ENCODE data around the gene DMWD. TPM values are rescaled to one million over a fixed set of nuclear protein-coding genes. Genes with fewer than 3 reads are reported as not detected.

DMWD gene
- polyA plus RNA-seq (2013) = 26.0 and 26.5 TPM in 2 replicates

- no peaks in the 10 kb centered on the region for H3K27me3 ChIP-seq (ENCODE audit: insufficient read depth, low read length)
- H4K91ac ChIP-seq (ENCODE audit: low read depth, low read length) = peak within 1 kb of the TSS; percentile 87
- H3K4me2 ChIP-seq (ENCODE audit: low read length) = peak within 1 kb of the TSS; percentile 99
- H4K12ac ChIP-seq (ENCODE audit: low read depth, low read length) = peak within 1 kb of the TSS; percentile 94
- no peak within 1 kb of the TSS for H2AK5ac ChIP-seq (ENCODE audit: low read length)
- H3K4me1 ChIP-seq (ENCODE audit: control insufficient read depth in 1 of 2, insufficient read depth in 2 of 2, low read length in 2 of 2) = peaks cover 3 to 11% of the 10 kb centered on the region in 2 experiments
- DNase-seq = peak; percentile 100
- H3K79me1 ChIP-seq (ENCODE audit: low read length) = peaks cover 7% of the 10 kb centered on the region
- H3K79me2 ChIP-seq (ENCODE audit: control insufficient read depth, insufficient read depth, low read length, poor library complexity) = peaks cover 9% of the 10 kb centered on the region
- H2AFZ ChIP-seq (ENCODE audit: insufficient read depth, low read length, poor library complexity) = peak within 1 kb of the TSS; percentile 81
- peak within 1 kb of the TSS; percentile 96 for H3K14ac ChIP-seq (ENCODE audit: low read length)
- no peaks in the 10 kb centered on the region for H3K9me3 ChIP-seq (ENCODE audit: insufficient read depth, low read depth, low read length)
- H3K23ac ChIP-seq (ENCODE audit: low read length) = peak within 1 kb of the TSS; percentile 30
- peak within 1 kb of the TSS; percentile 92 for H4K8ac ChIP-seq (ENCODE audit: low read depth, low read length)
- peak within 1 kb of the TSS; percentile 87 for H2BK120ac ChIP-seq (ENCODE audit: insufficient read depth, low read length, poor library complexity)
- peaks cover 21 to 23% of the 10 kb centered on the region in 2 experiments for H3K36me3 ChIP-seq (ENCODE audit: control insufficient read depth in 1 of 2, insufficient read depth in 2 of 2, low read length in 2 of 2)
- no peak within 1 kb of the TSS for H2BK12ac ChIP-seq (ENCODE audit: low read length)
- peak within 1 kb of the TSS; percentile 95 for H3K9ac ChIP-seq (ENCODE audit: low read length)
- peak within 1 kb of the TSS; percentile 50 for H3K27ac ChIP-seq (ENCODE audit: low read depth, low read length)
- peak within 1 kb of the TSS; percentile 85 for H2BK5ac ChIP-seq (ENCODE audit: low read depth, low read length, poor library complexity)
- H3K4me3 ChIP-seq (ENCODE audit: low read depth, low read length) = peak within 1 kb of the TSS; percentile 93
- no CpG with 5 or more reads among the region's 86 CpGs for WGBS (ENCODE audit: extremely low coverage, insufficient coverage, insufficient read length)
- H3K4ac ChIP-seq (ENCODE audit: low read depth, low read length) = peak within 1 kb of the TSS; percentile 96
- H3K18ac ChIP-seq (ENCODE audit: low read length) = peak within 1 kb of the TSS; percentile 87
Measured at GRCh38 chr19:45792470-45793177, at the start of gene DMWD. Gene DMWD (minus strand): TSS chr19:45792845. CDS start chr19:45792756, 89 bp downstream.

- H3K4ac ChIP-seq (ENCODE audit: low read depth, low read length) = no peak overlapping the region
- H2BK5ac ChIP-seq (ENCODE audit: low read depth, low read length, poor library complexity) = no peak overlapping the region
- no peak overlapping the region for H2BK120ac ChIP-seq (ENCODE audit: insufficient read depth, low read length, poor library complexity)
Measured at GRCh38 chr19:45842198-45842597, 49.6 kb upstream of the DMWD start.

GRCh38 chr19:45834970-45835369, 42.3 kb upstream of the DMWD start:
- Histone ChIP-seq H3K4me3 (ENCODE audit: low read depth, low read length) (no peak overlapping the region), H3K9ac (ENCODE audit: low read length) (no peak overlapping the region), H3K36me3 (ENCODE audit: control insufficient read depth in 1 of 2, insufficient read depth in 2 of 2, low read length in 2 of 2) (peaks cover 57 to 68% of the 10 kb centered on the region in 2 experiments), H2BK120ac (ENCODE audit: insufficient read depth, low read length, poor library complexity) (no peak overlapping the region), H3K18ac (ENCODE audit: low read length) (no peak overlapping the region), H2BK12ac (ENCODE audit: low read length) (no peak overlapping the region), H3K79me2 (ENCODE audit: control insufficient read depth, insufficient read depth, low read length, poor library complexity) (no peaks in the 10 kb centered on the region), H2AFZ (ENCODE audit: insufficient read depth, low read length, poor library complexity) (no peak overlapping the region), H4K91ac (ENCODE audit: low read depth, low read length) (no peak overlapping the region), H3K79me1 (ENCODE audit: low read length) (no peaks in the 10 kb centered on the region), H3K27me3 (ENCODE audit: insufficient read depth, low read length) (no peaks in the 10 kb centered on the region), H3K4me1 (ENCODE audit: control insufficient read depth in 1 of 2, insufficient read depth in 2 of 2, low read length in 2 of 2) (no peaks in the 10 kb centered on the region), H3K9me3 (ENCODE audit: insufficient read depth, low read depth, low read length) (peaks cover 7% of the 10 kb centered on the region), H2BK5ac (ENCODE audit: low read depth, low read length, poor library complexity) (no peak overlapping the region), H3K14ac (ENCODE audit: low read length) (no peak overlapping the region), H4K12ac (ENCODE audit: low read depth, low read length) (no peak overlapping the region), H3K4me2 (ENCODE audit: low read length) (no peak overlapping the region), H3K27ac (ENCODE audit: low read depth, low read length) (no peak overlapping the region), H2AK5ac (ENCODE audit: low read length) (no peak overlapping the region), H3K4ac (ENCODE audit: low read depth, low read length) (no peak overlapping the region), H3K23ac (ENCODE audit: low read length) (no peak overlapping the region), H4K8ac (ENCODE audit: low read depth, low read length) (no peak overlapping the region)
- WGBS (ENCODE audit: extremely low coverage, insufficient coverage, insufficient read length) = no CpG with 5 or more reads among the region's 7 CpGs
- no peak for DNase-seq

More at GRCh38 chr19:45842198-45842597, 49.6 kb upstream of the DMWD start:
- Histone ChIP-seq H3K9ac (ENCODE audit: low read length) (no peak overlapping the region), H3K4me3 (ENCODE audit: low read depth, low read length) (no peak overlapping the region), H4K12ac (ENCODE audit: low read depth, low read length) (no peak overlapping the region), H3K9me3 (ENCODE audit: insufficient read depth, low read depth, low read length) (peaks cover 7% of the 10 kb centered on the region), H3K4me2 (ENCODE audit: low read length) (no peak overlapping the region), H4K91ac (ENCODE audit: low read depth, low read length) (no peak overlapping the region), H2BK12ac (ENCODE audit: low read length) (no peak overlapping the region), H3K79me1 (ENCODE audit: low read length) (no peaks in the 10 kb centered on the region), H3K36me3 (ENCODE audit: control insufficient read depth in 1 of 2, insufficient read depth in 2 of 2, low read length in 2 of 2) (peaks cover 55 to 60% of the 10 kb centered on the region in 2 experiments), H2AK5ac (ENCODE audit: low read length) (no peak overlapping the region), H3K4me1 (ENCODE audit: control insufficient read depth in 1 of 2, insufficient read depth in 2 of 2, low read length in 2 of 2) (no peaks in the 10 kb centered on the region), H3K27me3 (ENCODE audit: insufficient read depth, low read length) (no peaks in the 10 kb centered on the region), H3K14ac (ENCODE audit: low read length) (no peak overlapping the region), H3K27ac (ENCODE audit: low read depth, low read length) (no peak overlapping the region), H4K8ac (ENCODE audit: low read depth, low read length) (no peak overlapping the region), H2AFZ (ENCODE audit: insufficient read depth, low read length, poor library complexity) (no peak overlapping the region), H3K18ac (ENCODE audit: low read length) (no peak overlapping the region), H3K79me2 (ENCODE audit: control insufficient read depth, insufficient read depth, low read length, poor library complexity) (no peaks in the 10 kb centered on the region), H3K23ac (ENCODE audit: low read length) (no peak overlapping the region)
- no peak for DNase-seq
- no CpG with 5 or more reads among the region's 14 CpGs for WGBS (ENCODE audit: extremely low coverage, insufficient coverage, insufficient read length)

GRCh38 chr19:45828945-45829344, 36.3 kb upstream of the DMWD start:
- Histone ChIP-seq H4K12ac (ENCODE audit: low read depth, low read length) (no peak overlapping the region), H2BK12ac (ENCODE audit: low read length) (no peak overlapping the region), H3K4me2 (ENCODE audit: low read length) (no peak overlapping the region), H3K9me3 (ENCODE audit: insufficient read depth, low read depth, low read length) (peaks cover 5% of the 10 kb centered on the region), H4K91ac (ENCODE audit: low read depth, low read length) (no peak overlapping the region), H2AFZ (ENCODE audit: insufficient read depth, low read length, poor library complexity) (no peak overlapping the region), H2BK120ac (ENCODE audit: insufficient read depth, low read length, poor library complexity) (no peak overlapping the region), H3K23ac (ENCODE audit: low read length) (no peak overlapping the region), H3K14ac (ENCODE audit: low read length) (no peak overlapping the region), H3K9ac (ENCODE audit: low read length) (no peak overlapping the region), H3K4me1 (ENCODE audit: control insufficient read depth in 1 of 2, insufficient read depth in 2 of 2, low read length in 2 of 2) (no peaks in the 10 kb centered on the region), H4K8ac (ENCODE audit: low read depth, low read length) (no peak overlapping the region), H3K36me3 (ENCODE audit: control insufficient read depth in 1 of 2, insufficient read depth in 2 of 2, low read length in 2 of 2) (peaks cover 75 to 87% of the 10 kb centered on the region in 2 experiments), H3K27me3 (ENCODE audit: insufficient read depth, low read length) (no peaks in the 10 kb centered on the region), H2BK5ac (ENCODE audit: low read depth, low read length, poor library complexity) (no peak overlapping the region), H3K4me3 (ENCODE audit: low read depth, low read length) (no peak overlapping the region), H2AK5ac (ENCODE audit: low read length) (no peak overlapping the region), H3K79me2 (ENCODE audit: control insufficient read depth, insufficient read depth, low read length, poor library complexity) (no peaks in the 10 kb centered on the region), H3K18ac (ENCODE audit: low read length) (no peak overlapping the region), H3K27ac (ENCODE audit: low read depth, low read length) (no peak overlapping the region), H3K79me1 (ENCODE audit: low read length) (no peaks in the 10 kb centered on the region), H3K4ac (ENCODE audit: low read depth, low read length) (no peak overlapping the region)
- no peak for DNase-seq
- WGBS (ENCODE audit: extremely low coverage, insufficient coverage, insufficient read length) = no CpG with 5 or more reads among the region's 16 CpGs

Measured in trophoblast cell (in vitro differentiated cells and primary cell).